SK-N-SH treated with all-trans-retinoic acid at 6 μM for 48 hours (cell line): Measurements from ENCODE around the gene NAA15.

Experiments used
- ATAC-seq: fragments of 200-7000 bp; cut with Tn5 transposase; 3 replicates; pipeline ENCODE4 v1.9.1; 2020; ENCODE audit warnings: mild to moderate bottlenecking, moderate library complexity
- ARNTL ChIP-seq: fragments of 450-650 bp; formaldehyde crosslinking; IDR thresholded peaks from 2 replicates; pipeline ENCODE4 v1.5.0; 2020; ENCODE audit warnings: low read depth, mild to moderate bottlenecking, moderate library complexity, borderline replicate concordance
- CREB5 ChIP-seq: fragments of 250-450 bp; sonication (Bioruptor Pico); IDR thresholded peaks from 2 replicates; pipeline ENCODE4 v1.5.1; 2020; ENCODE audit warnings: low read depth, mild to moderate bottlenecking, moderate library complexity
- CSDC2 ChIP-seq: fragments of 250-450 bp; sonication (Bioruptor Pico); IDR thresholded peaks from 2 replicates; pipeline ENCODE4 v1.5.0; 2020; ENCODE audit warnings: mild to moderate bottlenecking, moderate library complexity
- CSRNP3 ChIP-seq: fragments of 250-450 bp; sonication (Bioruptor Pico); IDR thresholded peaks from 2 replicates; pipeline ENCODE4 v1.5.1; 2021; ENCODE audit warnings: mild to moderate bottlenecking, moderate library complexity
- ESRRG ChIP-seq: fragments of 250-450 bp; sonication (Bioruptor Pico); IDR thresholded peaks from 2 replicates; pipeline ENCODE4 v1.6.1; 2021; ENCODE audit warnings: mild to moderate bottlenecking
- ISL1 ChIP-seq: fragments of 250-450 bp; sonication (Bioruptor Pico); IDR thresholded peaks from 2 replicates; pipeline ENCODE4 v2.1.2; 2022; ENCODE audit warnings: mild to moderate bottlenecking, moderate library complexity
- PPARA ChIP-seq: fragments of 250-450 bp; sonication (Bioruptor Pico); IDR thresholded peaks from 2 replicates; pipeline ENCODE4 v1.5.0; 2020; ENCODE audit warnings: mild to moderate bottlenecking, borderline replicate concordance
- SNAI2 ChIP-seq: fragments of 250-450 bp; sonication (Bioruptor Pico); IDR thresholded peaks from 2 replicates; pipeline ENCODE4 v1.5.0; 2020; ENCODE audit warnings: mild to moderate bottlenecking, moderate library complexity
- TCF4 ChIP-seq: fragments of 250-450 bp; sonication (Bioruptor Pico); IDR thresholded peaks from 2 replicates; pipeline ENCODE4 v1.8.0; 2021; ENCODE audit warnings: mild to moderate bottlenecking, moderate library complexity, borderline replicate concordance
- TOX ChIP-seq: fragments of 250-450 bp; sonication (Bioruptor Pico); IDR thresholded peaks from 2 replicates; pipeline ENCODE4 v1.8.0; 2021; ENCODE audit warnings: mild to moderate bottlenecking, moderate library complexity, borderline replicate concordance
- ZC3H10 ChIP-seq: fragments of 250-450 bp; sonication (Bioruptor Pico); IDR thresholded peaks from 2 replicates; pipeline ENCODE4 v1.5.1; 2021; ENCODE audit warnings: mild to moderate bottlenecking, moderate library complexity
- ZFP3 ChIP-seq: fragments of 250-450 bp; sonication (Bioruptor Pico); IDR thresholded peaks from 2 replicates; pipeline ENCODE4 v1.5.0; 2020; ENCODE audit warnings: mild to moderate bottlenecking, moderate library complexity
- ZFP30 ChIP-seq: fragments of 450-650 bp; formaldehyde crosslinking; IDR thresholded peaks from 2 replicates; pipeline ENCODE4 v1.5.0; 2022; ENCODE audit warnings: mild to moderate bottlenecking, moderate library complexity
- ZNF565 ChIP-seq: fragments of 450-650 bp; formaldehyde crosslinking; conservative IDR thresholded peaks from 2 replicates; pipeline ENCODE4 v1.5.0; 2020; ENCODE audit warnings: low read depth, mild to moderate bottlenecking, moderate library complexity
- ZNF70 ChIP-seq: fragments of 450-650 bp; formaldehyde crosslinking; IDR thresholded peaks from 2 replicates; pipeline ENCODE4 v1.5.0; 2020; ENCODE audit warnings: mild to moderate bottlenecking, moderate library complexity
- ZNF8 ChIP-seq: fragments of 450-650 bp; formaldehyde crosslinking; IDR thresholded peaks from 2 replicates; pipeline ENCODE4 v1.5.0; 2020; ENCODE audit warnings: mild to moderate bottlenecking, moderate library complexity
- TF ChIP-seq, protein P1 (sequence below): fragments of 250-450 bp; sonication (Bioruptor Pico); IDR thresholded peaks from 2 replicates; pipeline ENCODE4 v1.5.0; 2020; ENCODE audit warnings: mild to moderate bottlenecking, moderate library complexity
- TF ChIP-seq, protein P2 (sequence below): fragments of 250-450 bp; sonication (Bioruptor Pico); IDR thresholded peaks from 2 replicates; pipeline ENCODE4 v1.8.0; 2020; ENCODE audit warnings: mild to moderate bottlenecking, moderate library complexity, borderline replicate concordance

Gene NAA15

DNA sequence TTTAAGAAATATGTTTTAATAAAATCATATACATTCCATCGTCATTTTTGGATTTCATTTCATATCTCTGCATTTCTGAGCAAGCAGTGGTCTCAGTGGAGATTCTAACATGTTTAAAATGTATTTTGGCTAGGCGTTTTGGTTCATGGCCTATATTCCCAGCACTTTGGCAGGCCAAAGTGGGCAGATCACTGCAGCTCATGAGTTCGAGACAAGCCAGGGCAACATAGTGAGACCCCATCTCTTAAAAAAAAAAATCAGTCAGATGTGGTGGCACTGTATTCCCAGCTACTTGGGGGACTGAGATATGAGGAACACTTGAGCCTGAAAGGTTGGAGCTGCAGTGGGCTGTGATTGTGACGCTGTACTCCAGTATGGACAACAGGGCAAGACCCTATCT lies 85.1 kb downstream of the NAA15 start (continued):
- TF ChIP-seq PPARA (CRISPR knock-in tag) (no peak), CSDC2 (no peak), TCF4 (CRISPR knock-in tag) (no peak), ARNTL (CRISPR knock-in tag) (no peak)
- TF ChIP-seq, protein P1, sequence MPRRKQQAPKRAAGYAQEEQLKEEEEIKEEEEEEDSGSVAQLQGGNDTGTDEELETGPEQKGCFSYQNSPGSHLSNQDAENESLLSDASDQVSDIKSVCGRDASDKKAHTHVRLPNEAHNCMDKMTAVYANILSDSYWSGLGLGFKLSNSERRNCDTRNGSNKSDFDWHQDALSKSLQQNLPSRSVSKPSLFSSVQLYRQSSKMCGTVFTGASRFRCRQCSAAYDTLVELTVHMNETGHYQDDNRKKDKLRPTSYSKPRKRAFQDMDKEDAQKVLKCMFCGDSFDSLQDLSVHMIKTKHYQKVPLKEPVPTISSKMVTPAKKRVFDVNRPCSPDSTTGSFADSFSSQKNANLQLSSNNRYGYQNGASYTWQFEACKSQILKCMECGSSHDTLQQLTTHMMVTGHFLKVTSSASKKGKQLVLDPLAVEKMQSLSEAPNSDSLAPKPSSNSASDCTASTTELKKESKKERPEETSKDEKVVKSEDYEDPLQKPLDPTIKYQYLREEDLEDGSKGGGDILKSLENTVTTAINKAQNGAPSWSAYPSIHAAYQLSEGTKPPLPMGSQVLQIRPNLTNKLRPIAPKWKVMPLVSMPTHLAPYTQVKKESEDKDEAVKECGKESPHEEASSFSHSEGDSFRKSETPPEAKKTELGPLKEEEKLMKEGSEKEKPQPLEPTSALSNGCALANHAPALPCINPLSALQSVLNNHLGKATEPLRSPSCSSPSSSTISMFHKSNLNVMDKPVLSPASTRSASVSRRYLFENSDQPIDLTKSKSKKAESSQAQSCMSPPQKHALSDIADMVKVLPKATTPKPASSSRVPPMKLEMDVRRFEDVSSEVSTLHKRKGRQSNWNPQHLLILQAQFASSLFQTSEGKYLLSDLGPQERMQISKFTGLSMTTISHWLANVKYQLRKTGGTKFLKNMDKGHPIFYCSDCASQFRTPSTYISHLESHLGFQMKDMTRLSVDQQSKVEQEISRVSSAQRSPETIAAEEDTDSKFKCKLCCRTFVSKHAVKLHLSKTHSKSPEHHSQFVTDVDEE (CRISPR knock-in tag) = no peak
- TF ChIP-seq, all 23 proteins: peak for 0

DNA sequence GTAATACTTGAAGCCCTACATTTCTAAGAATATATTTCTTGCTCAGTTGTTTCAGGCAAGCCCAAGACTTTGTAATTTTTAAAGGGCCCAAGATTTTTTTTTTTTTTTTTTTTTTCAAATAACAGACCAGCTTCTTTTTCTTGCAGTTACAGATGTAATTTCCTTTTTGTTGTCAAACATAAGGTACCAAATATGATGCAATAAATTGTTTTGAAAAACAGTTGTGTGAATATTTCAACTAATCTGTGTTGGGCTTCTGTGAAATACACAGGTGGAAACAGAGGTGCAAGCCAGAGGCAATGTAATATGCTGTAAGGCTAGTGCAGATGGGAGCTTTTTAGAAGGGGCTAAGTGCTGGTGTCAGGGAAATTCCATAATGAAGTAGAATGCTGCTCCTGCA lies 87.8 kb downstream of the NAA15 start:
- ATAC-seq = no peak
- TF ChIP-seq CSRNP3 (CRISPR knock-in tag) (no peak), ZFP30 (CRISPR knock-in tag) (no peak), ZNF8 (CRISPR knock-in tag) (no peak), ZFP3 (CRISPR knock-in tag) (no peak), CSDC2 (no peak), TOX (CRISPR knock-in tag) (no peak), ARNTL (CRISPR knock-in tag) (no peak), ZNF565 (CRISPR knock-in tag) (no peak), ZNF70 (CRISPR knock-in tag) (no peak), ISL1 (CRISPR knock-in tag) (no peak), CREB5 (CRISPR knock-in tag) (no peak), SNAI2 (no peak), ZC3H10 (CRISPR knock-in tag) (no peak)
- TF ChIP-seq, protein P1 (CRISPR knock-in tag) = no peak
- TF ChIP-seq, protein P2, sequence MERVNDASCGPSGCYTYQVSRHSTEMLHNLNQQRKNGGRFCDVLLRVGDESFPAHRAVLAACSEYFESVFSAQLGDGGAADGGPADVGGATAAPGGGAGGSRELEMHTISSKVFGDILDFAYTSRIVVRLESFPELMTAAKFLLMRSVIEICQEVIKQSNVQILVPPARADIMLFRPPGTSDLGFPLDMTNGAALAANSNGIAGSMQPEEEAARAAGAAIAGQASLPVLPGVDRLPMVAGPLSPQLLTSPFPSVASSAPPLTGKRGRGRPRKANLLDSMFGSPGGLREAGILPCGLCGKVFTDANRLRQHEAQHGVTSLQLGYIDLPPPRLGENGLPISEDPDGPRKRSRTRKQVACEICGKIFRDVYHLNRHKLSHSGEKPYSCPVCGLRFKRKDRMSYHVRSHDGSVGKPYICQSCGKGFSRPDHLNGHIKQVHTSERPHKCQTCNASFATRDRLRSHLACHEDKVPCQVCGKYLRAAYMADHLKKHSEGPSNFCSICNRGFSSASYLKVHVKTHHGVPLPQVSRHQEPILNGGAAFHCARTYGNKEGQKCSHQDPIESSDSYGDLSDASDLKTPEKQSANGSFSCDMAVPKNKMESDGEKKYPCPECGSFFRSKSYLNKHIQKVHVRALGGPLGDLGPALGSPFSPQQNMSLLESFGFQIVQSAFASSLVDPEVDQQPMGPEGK (CRISPR knock-in tag) = no peak

- ATAC-seq = no peak
- TF ChIP-seq ZFP3 (CRISPR knock-in tag) (no peak), ISL1 (CRISPR knock-in tag) (no peak), TOX (CRISPR knock-in tag) (no peak), ZNF70 (CRISPR knock-in tag) (no peak), ARNTL (CRISPR knock-in tag) (no peak), ESRRG (CRISPR knock-in tag) (no peak), CSRNP3 (CRISPR knock-in tag) (no peak)
- TF ChIP-seq, protein P1 (CRISPR knock-in tag) = no peak
- TF ChIP-seq, protein P2 (CRISPR knock-in tag) = no peak
Measured at GRCh38 chr4:139389991-139390390, 88.7 kb downstream of the NAA15 start.
